ENCODE measurements around the gene RBP7.
"Not testable (repeated sequence)": the region's sequence is repeated elsewhere in the genome, so short reads cannot be mapped to it uniquely, and the experiment has no call there.

Gene RBP7

GRCh38 chr1:10014016-10014415 is 17.0 kb downstream of the RBP7 start:
- no peak overlapping the region for H3K27ac ChIP-seq
- ChIA-PET CTCF (no interaction called here), POLR2A (ENCODE audit: low non-redundant PET) (no interaction called here)
- TF ChIP-seq CTCF (conservative IDR thresholded peaks at IDR 0.05; ENCODE audit: low read depth), result no peak
- DNase-seq (ENCODE audit: low spot score), result no peak

- CTCF ChIA-PET, result no interaction called here
- TF ChIP-seq CTCF (conservative IDR thresholded peaks at IDR 0.05; ENCODE audit: low read depth), result no peak
- no peak for DNase-seq (ENCODE audit: low spot score)
- H3K27ac ChIP-seq, result no peak overlapping the region
- POLR2A ChIA-PET (ENCODE audit: low non-redundant PET), result interaction anchor here (0.7 kb wide), 1 partner anchor 18 kb away, joined by 4 read pairs; no protein-coding TSS in a partner anchor
Observed at GRCh38 chr1:10019561-10019960, 22.5 kb downstream of the RBP7 start.

DNA sequence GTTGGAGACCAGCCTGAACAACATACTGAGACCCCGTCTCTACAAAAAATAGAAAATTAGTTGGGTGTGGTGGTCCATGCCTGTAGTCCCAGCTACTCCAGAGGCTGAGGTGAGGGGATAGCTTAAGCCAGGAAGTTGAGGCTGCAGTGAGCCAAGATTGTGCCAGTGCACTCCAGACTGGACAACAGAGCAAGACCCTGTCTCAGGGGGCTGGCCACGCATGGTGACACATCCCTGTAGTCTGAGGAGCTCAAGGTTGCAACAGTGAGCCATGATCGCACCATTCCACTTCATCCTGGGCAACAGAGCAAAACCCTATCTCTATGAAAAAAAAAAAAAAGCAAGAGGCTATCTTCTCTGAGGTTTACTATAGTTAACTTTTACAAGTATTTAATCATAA is 23.1 kb downstream of the RBP7 start:
- ChIA-PET POLR2A (ENCODE audit: low non-redundant PET) (interaction anchor here (0.7 kb wide), 1 partner anchor 18 kb away, joined by 4 read pairs; no protein-coding TSS in a partner anchor), CTCF (interaction anchor here (0.7 kb wide), 1 partner anchor 39 kb away, joined by 6 read pairs; no protein-coding TSS in a partner anchor)
- DNase-seq (ENCODE audit: low spot score), result no peak
- no peak for TF ChIP-seq CTCF (conservative IDR thresholded peaks at IDR 0.05; ENCODE audit: low read depth)
- H3K27ac ChIP-seq, result no peak overlapping the region

- POLR2A ChIA-PET (ENCODE audit: low non-redundant PET); DNase-seq (ENCODE audit: low spot score); H3K27ac ChIP-seq: not testable (repeated sequence)
- CTCF ChIA-PET, result interaction anchor here (0.7 kb wide), 1 partner anchor 40 kb away, joined by 6 read pairs; no protein-coding TSS in a partner anchor
Observed at GRCh38 chr1:10020678-10021077, 23.6 kb downstream of the RBP7 start.

- DNase-seq (ENCODE audit: low spot score); POLR2A ChIA-PET (ENCODE audit: low non-redundant PET); CTCF ChIA-PET; H3K27ac ChIP-seq: not testable (repeated sequence)
Observed at GRCh38 chr1:10021992-10022391, 25.0 kb downstream of the RBP7 start.

- ChIA-PET POLR2A (ENCODE audit: low non-redundant PET) (no interaction called here), CTCF (no interaction called here)
- no peak for TF ChIP-seq CTCF (conservative IDR thresholded peaks at IDR 0.05; ENCODE audit: low read depth)
- H3K27ac ChIP-seq, result no peak overlapping the region
- no peak for DNase-seq (ENCODE audit: low spot score)
Observed at GRCh38 chr1:10022656-10023055, 25.6 kb downstream of the RBP7 start.

DNA sequence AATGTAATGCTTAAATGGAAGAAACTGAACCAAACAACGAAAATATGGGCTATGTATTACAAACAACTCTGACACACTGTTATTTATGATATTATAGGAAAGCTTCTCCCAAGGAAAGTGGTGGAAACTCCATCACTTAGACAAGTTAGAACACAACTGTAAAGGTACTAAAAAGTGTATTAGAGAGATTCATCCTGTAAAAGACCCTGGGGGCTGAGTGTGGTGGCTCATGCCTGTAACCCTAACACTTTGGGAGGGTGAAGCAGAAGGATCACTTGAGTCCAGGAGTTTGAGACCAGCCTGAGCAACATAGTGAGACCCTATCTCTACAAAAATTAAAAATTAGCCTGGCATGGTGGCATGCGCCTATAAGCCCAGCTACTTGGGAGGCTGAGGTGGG is 28.3 kb downstream of the RBP7 start:
- POLR2A ChIA-PET (ENCODE audit: low non-redundant PET), result no interaction called here
- no peak overlapping the region for H3K27ac ChIP-seq
- DNase-seq (ENCODE audit: low spot score), result no peak
- CTCF ChIA-PET, result interaction anchor here (0.6 kb wide), 1 partner anchor 162 kb away, joined by 3 read pairs; no protein-coding TSS in a partner anchor
- no peak for TF ChIP-seq CTCF (conservative IDR thresholded peaks at IDR 0.05; ENCODE audit: low read depth)

- no peak for TF ChIP-seq CTCF (conservative IDR thresholded peaks at IDR 0.05; ENCODE audit: low read depth)
- DNase-seq (ENCODE audit: low spot score), result no peak
- no peak overlapping the region for H3K27ac ChIP-seq
- CTCF ChIA-PET, result interaction anchor here (0.6 kb wide), 1 partner anchor 125 kb away, joined by 3 read pairs; no protein-coding TSS in a partner anchor
- POLR2A ChIA-PET (ENCODE audit: low non-redundant PET), result no interaction called here
Observed at GRCh38 chr1:10027027-10027426, 30.0 kb downstream of the RBP7 start.

- DNase-seq (ENCODE audit: low spot score); H3K27ac ChIP-seq; POLR2A ChIA-PET (ENCODE audit: low non-redundant PET): not testable (repeated sequence)
- CTCF ChIA-PET, result interaction anchor here (0.9 kb wide), 1 partner anchor 79 kb away, joined by 4 read pairs; no protein-coding TSS in a partner anchor
Observed at GRCh38 chr1:10028956-10029500, 32.0 kb downstream of the RBP7 start.

Measured in RWPE1 (cell line).